Fibroblast of the aortic adventitia (primary cell): Measurements from ENCODE around the gene PRDM15. TPM values are rescaled to one million over a fixed set of nuclear protein-coding genes. Genes with fewer than 3 reads are reported as not detected.
A peak's percentile ranks its signal among the peaks of the same experiment; 100 is the strongest.

Experiments used
- DNase-seq: peaks from one replicate; pipeline ENCODE4 v3.0.0-alpha.2; 2010; ENCODE audit warnings: low read depth
- H3K4me3 ChIP-seq: 2 replicates; pipeline ENCODE4 v1.5.1; 2011; ENCODE audit warnings: low read depth, mild to moderate bottlenecking, control low read depth, low read length, moderate library complexity
- total RNA-seq: library from RNA; depleted of rRNA; stranded (reverse); fragments of >200 nt; gene quantifications from 2 replicates; pipeline ENCODE4 v1.2.3, GENCODE V29; 2012; ENCODE audit warnings: low replicate concordance
- TF ChIP-seq, protein P1 (sequence below): IDR thresholded peaks from 2 replicates; pipeline ENCODE4 v1.5.1; 2011; ENCODE audit warnings: mild to moderate bottlenecking, low read length, control low read depth, inconsistent platforms; ENCODE audit not compliant: insufficient read depth

The PRDM15 gene
- total RNA-seq, 1 donor: 4.7 TPM

DNA sequence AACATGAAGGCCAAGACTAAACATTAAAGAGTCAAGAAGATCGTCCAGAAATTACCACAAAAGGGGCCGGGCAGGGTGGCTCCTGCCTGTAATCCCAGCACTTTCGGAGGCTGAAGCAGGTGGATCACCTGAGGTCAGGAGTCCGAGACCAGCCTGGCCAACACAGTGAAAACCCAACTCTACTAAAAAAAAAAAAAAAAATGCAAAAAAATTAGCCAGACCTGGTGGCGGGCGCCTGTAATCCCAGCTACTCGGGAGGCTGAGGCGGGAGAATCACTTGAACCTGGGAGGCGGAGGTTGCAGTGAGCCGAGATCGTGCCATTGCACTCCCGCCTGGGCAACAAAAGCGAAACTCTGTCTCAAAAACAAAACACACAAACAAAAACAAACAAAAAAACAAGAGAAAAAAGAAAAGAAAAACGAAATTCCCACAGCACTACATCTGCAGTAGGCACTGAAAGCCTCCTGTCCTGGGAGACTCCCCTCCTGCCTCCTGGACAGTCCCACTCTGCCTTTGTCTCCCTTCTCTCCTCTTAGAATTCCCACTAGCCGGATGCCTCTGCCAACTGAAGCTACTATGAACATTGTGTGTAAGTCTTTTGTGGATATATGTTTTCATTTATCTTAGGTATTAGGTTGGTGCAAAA is 94.6 kb downstream of the PRDM15 start:
- no peak overlapping the region for H3K4me3 ChIP-seq
- DNase-seq: no peak
- TF ChIP-seq, protein P1, sequence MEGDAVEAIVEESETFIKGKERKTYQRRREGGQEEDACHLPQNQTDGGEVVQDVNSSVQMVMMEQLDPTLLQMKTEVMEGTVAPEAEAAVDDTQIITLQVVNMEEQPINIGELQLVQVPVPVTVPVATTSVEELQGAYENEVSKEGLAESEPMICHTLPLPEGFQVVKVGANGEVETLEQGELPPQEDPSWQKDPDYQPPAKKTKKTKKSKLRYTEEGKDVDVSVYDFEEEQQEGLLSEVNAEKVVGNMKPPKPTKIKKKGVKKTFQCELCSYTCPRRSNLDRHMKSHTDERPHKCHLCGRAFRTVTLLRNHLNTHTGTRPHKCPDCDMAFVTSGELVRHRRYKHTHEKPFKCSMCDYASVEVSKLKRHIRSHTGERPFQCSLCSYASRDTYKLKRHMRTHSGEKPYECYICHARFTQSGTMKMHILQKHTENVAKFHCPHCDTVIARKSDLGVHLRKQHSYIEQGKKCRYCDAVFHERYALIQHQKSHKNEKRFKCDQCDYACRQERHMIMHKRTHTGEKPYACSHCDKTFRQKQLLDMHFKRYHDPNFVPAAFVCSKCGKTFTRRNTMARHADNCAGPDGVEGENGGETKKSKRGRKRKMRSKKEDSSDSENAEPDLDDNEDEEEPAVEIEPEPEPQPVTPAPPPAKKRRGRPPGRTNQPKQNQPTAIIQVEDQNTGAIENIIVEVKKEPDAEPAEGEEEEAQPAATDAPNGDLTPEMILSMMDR: no peak

DNA sequence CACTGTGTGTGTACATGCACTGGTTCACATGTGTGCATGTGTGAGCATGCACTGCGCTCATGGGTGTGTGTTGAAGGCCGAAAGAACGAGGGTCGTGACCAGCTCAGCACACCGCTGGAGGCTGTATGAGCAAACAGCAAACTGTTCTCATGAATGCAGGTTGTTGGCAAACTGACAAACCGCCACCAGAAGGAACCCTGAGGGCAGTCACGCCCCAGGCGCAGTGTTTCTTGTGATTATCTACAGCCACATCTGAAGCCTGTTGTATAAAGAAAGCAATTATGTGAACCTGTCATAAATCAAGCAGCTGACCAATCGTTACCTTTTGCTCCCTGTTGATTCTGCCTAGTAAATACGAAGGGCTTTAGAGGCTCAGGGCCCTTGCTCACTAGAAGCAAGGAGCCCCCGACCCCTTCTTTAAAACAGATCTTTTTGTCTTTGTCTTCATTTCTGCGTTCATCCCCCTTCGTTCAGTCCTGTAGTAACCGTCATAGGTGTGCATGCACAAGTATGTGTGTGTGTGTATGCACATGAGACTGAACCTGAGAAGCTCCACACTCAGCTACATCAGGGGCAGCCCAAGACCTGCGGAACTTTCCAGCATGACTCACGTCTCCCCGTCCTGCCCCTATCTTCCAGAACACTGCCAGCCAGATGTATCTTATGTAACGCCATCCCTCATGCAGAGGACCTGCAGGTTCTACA is 95.5 kb downstream of the PRDM15 start:
- TF ChIP-seq, protein P1: no peak
- DNase-seq: peak; percentile 4
- no peak overlapping the region for H3K4me3 ChIP-seq

DNA sequence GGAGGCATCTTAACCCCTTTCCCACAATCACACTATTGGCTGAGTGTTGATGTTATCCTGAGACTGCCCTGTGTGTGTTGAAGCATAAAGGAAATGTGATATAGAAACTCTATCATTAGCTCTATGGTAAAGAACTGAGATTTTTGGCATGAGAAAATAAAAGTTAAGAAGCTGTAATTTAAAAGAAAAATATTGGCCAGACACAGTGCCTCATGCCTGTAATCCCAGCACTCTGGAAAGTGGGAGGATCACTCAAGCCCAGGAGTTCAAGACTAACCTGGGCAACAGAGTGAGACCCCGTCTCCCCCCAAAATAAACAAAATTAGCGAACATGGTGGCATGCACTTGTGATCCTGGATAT is 98.1 kb downstream of the PRDM15 start:
- TF ChIP-seq, protein P1: no peak
- no peak overlapping the region for H3K4me3 ChIP-seq
- DNase-seq: no peak

DNA sequence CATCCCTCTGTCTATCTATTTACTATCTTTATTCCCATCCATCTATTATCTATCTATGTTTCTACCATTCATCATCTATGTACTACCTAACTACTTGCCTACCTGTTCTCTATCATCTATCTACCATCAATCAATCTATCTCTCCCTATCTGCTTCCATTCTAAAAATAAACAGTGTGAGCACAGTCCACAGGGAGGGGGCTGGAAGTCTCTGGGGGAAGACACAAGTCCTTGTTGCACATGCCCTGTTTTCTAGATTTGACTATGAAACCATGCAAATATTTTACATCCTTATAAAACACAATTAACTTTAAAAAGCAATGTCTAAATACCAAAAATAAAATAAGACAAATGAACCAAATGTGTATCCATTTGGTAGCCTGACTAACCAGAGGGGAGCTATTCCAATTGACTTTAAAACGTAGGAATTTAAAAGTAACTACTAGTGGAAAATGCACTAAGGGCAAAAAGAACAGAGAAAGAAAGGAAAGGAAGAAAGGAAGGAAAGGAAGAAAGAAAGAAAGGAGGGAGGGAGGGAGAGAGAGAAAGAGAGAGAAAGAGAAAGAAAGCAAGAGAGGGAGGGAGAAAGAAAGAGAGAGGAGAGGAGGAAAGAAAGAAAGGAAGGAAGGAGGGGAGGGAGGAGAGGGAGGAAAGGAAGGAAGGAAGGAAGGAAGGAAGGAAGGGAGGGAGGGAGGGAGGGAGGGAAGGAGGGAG is 98.7 kb downstream of the PRDM15 start:
- no peak overlapping the region for H3K4me3 ChIP-seq
- DNase-seq: no peak
- TF ChIP-seq, protein P1: no peak

DNA sequence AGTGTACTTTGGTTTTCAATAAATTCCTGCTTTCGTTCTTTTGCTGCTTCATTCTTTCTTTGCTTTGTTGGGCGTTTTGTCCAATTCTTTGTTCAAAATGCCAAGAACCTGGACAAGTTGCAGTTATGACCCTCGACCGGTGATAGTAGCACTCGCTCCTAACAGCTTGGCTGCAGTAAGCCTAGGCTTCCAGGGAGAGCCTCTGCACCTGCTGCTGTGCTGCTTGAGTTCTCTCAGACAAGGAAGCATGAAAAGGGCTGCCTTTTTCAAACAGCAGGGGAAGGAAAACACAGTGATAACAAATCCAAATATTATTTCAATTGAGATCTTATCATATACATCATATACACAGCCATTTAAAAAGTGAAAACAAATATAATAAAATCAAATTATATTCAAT is 99.5 kb downstream of the PRDM15 start:
- no peak for DNase-seq
- H3K4me3 ChIP-seq: no peak overlapping the region
- TF ChIP-seq, protein P1: no peak

DNA sequence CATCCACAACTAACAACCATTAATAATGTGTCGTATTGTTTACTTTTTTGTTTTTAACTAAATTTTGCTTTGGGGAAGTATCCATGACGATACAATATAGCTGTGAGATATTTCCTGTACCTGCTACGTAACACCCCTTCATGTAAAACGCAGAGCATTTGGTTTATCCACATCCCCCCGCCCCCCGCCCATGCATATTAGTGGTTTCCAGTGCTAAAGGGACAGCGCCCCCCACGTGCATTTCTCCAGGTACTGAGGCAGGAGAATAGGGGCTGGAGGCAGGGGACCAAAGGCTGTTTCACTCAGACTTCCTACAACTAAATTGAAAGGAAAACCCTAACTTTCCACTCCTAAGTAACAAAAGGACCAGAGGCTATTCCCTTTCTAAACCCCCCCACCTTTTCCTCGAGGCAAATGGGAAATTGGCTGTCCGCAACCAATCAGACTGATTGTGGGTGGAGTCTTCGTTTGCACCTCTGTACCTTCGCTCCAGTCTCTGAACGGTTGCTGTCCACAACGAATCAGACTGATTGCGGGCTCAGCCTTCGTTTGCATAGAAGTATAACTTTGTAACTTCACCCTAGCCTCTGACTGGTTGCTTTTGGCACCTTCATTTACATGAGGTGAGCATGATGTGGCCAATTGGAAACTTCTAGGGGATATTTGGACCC is 100.1 kb downstream of the PRDM15 start:
- TF ChIP-seq, protein P1: no peak
- no peak overlapping the region for H3K4me3 ChIP-seq
- peak; percentile 4 for DNase-seq
